ENCODE data around the gene TNS4.

TNS4 gene

DNA sequence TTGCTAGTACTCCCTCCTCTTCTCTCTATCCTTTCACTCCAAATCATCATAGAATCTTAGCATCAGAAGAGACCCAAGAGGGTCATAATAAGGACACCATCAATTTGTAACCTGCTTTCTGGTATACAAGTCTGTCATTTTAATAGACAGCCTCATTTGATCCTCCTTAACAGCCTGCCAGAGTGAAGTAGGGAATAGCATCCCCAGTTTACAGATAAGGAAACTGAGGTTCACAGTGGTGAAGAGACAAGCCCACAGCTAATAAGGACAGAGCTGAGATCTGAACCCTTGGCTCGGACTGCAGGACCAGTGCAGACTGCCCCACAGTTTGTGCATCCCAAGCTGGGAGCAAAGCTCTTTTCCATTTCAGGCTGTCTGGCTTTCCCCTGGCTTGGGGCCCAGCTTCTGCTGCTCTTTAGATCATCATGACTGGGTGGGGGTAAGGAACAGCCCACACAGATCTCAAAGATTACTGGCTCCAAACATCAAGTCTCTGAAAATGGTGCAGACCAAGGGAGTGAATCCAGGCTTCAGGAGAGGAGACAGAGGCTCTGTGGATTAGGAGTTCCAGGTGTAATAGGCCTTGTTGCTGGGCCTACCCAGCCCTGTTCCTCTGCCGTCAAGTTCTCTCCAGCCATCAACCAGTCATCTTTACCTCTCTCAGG is 68.4 kb downstream of the TNS4 start:
- no peak for DNase-seq

DNA sequence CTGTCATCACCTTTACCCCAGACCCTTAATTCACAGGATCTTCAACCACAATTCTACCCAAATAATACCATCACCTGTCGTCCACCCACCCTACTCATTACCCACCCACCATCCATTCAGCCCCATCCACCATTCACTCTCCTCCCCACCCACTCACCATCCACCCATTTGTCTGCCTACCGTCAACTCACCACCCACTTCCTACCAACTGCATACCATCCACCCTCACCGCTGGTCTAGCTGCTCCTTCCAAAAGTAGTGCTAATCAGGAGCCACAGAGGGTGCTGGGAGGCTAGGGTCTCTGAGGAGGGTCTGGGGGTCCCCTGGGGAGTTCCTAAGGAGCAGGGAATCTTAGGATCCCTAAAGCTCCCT is 70.2 kb downstream of the TNS4 start:
- no peak for DNase-seq

DNA sequence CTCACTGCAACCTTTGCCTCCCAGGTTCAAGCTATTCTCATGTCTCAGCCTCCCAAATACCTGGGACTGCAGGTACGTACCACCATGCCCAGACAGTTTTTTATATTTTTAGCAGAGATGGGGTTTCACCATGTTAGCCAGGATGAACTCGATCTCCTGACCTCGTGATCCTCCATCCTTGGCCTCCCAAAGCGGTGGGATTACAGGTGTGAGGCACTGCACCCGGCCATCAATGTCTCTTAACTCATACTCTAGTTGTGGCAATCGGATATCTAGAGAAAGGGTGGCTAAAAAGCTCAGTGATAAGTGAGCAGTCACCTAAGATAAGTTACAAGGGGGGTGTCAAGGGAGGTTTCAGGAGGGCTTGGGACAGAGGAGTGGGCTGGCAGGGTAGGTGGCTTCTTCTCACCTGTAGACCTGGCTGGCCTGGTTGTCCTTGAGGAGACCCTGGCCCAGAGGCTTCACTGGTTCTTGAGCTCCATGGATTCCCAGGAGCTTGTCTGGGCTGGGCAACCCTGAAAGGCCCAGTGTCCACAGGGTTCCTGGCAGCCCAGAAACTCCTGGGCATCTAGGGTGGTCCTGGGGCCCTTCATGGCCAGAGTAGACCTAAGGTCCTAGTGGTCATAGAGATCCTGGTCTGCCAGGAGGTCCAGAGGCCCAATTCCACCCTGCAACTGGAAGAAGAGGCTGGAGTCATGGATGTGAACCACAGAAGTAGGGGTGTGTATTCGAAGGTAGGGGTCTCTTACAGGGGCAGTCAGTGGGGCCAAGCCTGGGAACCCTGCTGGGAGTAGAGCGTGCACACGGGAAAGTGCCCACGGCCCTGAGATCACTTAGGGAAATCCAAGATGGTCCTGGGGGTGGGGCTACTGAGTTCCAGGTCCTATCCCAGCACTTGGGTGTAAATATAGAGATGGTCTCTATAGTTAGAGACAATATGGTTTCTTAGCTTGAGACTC is 70.9 kb downstream of the TNS4 start:
- no peak for DNase-seq

DNA sequence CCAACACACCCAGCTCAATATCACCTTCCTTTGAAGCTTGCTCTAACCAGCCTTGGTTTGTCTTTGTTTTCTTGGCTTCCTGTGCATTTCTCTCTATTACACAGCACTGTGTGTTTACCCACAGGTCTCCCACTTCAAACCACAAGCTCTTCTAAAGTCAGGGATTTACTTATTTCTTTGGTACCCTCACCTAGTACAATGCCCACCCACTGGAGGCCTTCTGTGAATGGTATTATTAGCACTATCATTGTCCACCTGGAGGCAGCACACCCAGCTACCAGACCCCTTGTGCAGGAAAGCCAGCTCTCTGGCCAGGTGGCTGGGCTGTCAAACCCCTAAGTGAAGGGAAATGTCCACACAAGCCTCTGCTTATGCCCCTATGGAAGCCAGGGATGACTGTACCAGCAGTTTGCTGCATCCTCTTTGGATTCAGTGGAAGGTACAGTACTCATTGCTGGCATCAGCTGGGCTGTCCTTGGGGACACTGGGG is 74.4 kb downstream of the TNS4 start:
- DNase-seq, result no peak
